Measurements from ENCODE around the gene EPHA10.

EPHA10 gene

DNA sequence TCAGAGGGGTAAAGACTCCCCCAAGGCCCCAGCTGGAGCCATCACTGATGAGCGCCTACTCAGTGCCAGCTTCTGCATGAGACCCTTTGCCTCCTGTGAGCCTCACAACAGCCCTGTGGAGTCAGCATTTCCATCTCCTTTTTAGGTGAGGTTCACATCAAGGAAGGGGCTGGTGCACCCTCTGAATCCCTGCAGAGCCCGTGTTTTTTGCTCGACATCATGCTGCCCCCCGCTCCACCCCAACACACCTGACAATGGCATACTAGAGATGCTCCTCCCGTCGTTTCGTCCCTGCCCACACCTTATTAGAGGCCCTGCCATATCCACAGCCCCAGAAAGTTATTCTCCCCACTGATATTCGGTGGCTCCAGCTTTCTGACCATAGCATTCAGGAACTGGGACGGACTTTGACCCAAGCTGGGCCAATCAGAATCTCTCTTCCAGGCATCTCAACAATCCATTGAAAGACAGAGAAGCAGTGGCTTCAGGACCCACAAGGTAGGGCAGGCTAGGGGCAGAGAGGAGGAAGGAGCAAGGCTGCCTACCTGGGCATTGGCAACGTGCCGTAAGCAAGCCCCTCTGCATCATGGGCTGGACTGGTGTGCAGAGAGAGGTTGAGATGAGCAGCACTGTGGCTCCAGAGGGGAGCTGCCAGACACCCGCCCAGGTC lies 32.7 kb downstream of the EPHA10 start:
- DNase-seq = no peak

DNA sequence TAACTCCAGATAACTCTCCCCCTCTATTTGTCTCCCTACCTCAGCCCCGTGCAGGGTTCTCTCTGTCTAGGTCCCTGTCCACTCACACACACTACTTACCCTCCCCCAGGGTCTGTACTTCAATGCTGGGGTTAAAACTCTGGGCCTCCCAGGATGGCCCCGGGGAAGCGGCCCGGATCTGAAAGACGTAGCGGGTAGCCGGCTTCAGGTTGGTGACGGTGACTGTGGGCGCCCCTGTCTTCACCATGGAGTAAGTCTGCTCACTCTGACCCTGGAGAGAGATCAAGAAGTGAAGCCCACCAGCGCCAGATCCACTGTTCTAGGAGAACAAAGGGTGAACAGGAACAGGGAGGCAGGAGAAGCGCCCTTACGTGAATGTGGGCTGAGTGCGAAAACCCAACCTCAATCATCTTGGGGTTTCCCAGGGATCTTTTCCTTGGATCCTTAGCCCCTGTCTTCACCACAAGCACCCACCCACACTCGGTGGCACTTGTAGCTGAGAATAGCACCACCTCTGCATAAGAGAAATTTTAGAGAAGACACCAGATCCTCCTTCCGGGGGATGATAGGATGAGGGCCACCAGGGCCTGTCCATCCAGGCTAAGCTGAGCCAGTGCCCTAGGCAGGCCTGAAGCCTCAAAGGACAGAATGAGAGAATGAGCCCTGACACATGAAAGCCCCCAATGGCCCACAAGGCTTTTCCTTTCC lies 33.5 kb downstream of the EPHA10 start:
- no peak for DNase-seq

DNA sequence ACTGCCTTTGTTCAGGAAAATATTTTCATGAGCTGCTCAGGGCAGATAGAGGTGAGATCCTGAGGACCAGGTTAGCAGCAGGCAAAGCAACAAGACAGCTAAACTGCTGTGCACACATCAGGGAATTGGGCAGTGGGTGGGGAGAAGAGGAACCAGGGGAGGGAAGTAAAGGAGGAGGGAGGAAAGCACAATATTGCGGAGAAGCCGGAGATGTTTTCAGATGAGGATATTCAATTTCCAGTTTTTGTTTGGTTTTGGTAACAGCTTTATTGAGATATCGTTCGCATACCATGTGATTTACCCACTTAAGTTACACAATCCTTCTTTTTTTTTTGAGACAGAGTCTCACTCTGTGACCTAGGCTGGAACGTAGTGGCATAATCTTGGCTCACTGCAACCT lies 34.5 kb downstream of the EPHA10 start:
- no peak for DNase-seq

DNA sequence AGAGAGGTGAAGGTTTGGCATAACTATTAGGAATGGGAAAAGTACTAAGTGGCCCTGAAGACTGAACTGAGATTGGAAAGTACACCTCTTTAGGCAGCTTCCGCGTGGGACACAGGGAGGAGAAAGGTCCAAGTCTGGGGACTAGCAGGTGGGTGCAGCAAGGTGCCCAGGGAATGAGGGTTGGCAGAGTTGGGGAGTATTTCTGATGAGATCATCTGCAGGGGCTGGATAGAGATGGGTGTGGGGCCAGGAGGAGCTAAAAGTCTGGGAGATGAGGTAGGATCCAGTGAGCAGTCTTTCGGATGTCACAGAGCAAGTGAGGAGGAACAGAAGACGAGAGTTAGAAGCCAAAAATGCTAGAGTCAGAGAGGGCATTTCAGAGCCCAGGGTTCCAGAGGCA lies 36.5 kb downstream of the EPHA10 start:
- no peak for DNase-seq

DNA sequence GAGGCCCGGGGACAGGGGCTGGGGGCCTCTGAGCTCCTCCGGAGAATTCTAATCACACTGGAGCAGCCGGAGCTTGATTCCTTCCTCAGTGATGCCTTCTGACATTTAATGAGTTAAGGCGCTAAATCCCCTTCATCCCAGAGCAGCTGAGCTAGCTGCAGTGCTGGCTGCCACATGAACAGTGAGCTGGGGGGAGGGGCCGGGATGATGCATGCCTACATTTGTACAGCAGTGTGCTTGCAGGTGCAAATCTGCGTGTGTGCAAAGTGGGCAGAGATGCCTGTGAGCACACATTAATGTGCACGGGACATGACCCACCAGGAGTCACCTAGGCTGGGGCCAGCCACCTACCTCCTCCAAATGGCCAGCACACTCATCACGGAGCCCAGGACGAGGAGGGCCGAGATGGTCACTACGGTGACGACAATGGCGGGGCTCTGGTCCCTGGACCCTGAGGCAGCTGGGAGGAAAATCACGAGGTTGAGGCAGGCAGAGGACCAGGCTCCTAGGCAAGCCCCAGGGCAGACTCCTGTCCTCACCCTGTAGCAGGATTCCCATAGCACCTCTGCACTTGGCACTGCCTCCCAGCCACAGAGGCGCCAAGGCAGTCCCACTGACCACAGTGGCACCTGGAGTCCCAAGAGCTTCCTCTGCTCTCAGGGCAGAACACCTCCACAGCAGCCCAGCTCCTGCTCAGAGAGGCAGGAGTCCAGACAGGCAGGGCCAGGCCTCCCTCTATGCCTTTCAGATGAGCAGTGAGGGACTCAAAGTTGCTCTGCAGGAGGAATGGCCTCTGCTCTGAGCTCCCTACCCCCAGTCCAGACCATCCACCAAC lies 38.0 kb downstream of the EPHA10 start:
- DNase-seq = no peak

DNA sequence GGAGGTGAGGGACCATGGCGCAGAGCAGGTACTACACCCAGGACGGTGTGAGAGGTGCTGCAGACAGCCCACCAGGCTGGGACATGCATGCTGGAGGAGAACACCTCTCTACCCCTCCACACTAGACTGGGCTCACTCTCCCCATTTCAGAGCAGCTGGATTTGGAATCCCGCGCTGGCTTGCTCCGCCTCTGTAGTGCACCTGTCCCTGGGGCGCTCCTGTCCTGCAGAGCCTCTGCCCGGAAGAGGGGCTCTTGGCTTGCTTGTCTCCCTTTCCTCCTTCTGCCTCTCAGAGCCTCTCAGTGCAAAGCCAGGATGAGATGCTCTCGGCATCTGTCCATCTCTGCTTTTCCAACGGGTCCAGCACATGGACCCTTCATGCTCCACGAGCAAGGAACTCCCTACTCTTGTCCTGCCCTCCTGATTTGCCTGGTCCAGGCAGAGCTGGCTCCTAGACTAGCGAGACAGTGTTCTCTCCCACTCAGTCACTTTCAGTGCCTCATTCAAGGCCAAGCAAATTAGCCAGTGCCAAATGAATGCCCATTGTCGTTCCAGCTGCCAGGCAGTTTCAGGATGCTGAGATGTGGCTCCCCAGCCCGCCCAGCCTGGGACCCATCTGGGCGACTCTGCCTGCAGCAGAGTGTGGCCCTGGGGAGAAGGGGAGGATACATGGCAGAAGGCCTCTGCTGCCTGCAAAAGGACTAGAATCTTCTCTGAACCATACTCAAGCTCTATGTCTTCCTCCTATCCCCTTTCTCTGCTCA lies 38.9 kb downstream of the EPHA10 start:
- no peak for DNase-seq

DNA sequence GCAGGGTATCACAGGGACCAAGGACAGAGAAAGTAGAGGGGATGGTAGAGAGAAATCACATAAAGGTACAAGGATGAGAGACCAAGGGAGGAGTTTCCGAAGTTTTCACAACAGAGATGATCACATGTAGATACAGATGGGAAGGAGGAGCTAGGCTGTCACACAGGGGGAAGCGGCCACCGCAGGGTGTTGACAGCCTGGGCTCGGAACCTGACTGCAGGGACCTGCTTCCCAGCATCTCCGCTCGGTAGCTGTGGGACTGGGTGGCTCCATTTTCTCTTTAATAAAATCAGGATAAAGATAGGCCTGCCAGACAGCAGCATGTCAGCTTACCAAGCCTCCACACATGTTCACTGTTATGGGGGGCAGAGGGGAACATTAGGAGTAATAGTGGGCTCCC lies 40.3 kb downstream of the EPHA10 start:
- no peak for DNase-seq

DNA sequence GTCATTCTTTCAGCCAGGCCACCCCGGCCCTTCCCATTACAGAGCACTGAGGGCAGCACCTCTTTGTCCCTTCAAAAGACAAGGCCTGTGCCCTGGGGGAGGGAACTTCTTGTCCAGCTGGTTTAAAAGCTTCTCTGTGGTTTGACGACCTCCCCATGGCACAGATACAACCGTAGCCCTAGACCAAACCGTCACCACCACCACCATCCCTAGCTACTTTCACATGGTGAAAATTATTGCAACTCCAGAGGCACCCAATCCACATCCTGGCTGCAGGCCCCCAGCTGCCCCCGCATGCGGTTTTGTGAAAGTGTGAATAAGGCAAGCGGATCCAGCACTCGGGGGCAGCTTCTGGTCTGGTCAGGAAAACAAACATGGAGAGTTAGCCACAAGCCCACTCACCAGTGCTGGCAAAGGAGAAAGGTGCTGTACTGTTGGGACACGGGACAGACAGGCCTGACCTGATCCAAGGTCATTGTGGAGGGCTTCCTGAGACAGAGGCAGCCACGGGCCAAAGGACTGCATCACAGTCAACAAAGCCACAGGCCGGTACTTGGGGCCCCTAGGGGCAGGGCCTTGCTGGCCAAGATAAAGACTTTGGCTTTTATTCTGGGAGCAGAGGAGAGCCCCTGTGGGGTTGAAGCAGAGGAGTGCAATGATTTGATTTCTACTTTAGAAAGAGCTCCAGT lies 41.4 kb downstream of the EPHA10 start:
- no peak for DNase-seq

DNA sequence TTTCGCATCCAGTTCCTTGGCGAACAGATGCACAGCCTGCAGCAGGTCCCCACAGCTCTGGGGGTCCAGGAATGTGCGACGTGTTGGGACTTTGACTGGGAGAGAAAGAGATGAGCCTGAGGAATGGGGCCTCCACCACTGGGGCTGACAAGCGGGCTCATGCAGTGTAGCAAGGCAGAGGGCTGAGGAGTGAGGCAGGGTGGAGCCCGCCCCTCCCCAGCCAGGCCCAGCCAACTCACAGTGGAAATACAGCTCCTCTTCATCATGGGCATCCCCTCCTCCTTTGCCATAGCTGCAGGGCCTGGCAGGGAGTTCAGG lies 41.9 kb downstream of the EPHA10 start:
- no peak for DNase-seq

DNA sequence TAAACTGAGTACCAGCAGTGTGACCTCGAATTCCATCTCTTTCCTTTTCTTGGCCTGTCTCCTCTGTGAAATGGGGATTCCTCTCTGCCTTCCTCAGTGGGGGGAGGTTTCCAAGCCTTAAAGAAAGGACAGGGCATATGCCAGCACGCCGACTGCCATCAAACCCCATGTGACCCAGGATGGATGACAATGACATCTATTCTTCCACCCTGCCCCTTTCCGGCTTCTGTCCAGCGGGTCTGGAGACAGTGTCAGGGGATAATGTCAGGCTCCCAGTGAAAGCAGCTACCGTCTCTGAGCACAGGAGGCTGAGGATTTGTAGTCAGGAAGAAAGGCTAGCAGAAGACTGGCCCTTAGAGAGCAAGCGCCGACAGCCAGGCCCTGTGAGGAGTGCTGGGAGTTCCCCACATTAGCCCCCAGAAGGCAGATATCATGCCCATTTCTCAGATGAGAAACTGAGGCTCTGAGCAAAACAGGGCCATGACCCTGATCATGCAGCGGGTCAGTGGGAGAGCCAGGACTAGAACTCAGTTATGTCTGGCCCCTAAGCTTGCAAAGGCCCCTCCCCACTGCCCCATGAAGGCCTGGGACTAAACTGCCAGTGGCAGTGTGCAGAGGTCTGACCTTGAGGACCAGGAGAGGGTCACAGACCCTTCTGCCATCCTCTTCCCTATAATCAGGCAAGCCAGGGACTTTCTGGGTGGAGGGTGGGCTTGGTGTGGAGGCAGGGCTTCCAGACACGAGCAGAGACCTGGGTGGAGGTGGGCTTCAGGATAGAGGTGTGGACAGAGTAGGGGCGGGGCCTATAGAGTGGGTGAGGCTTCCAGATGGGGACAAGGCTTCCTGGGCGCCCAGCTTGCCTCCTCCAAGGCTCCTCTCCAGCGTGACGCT lies 42.5 kb downstream of the EPHA10 start:
- DNase-seq = no peak

DNA sequence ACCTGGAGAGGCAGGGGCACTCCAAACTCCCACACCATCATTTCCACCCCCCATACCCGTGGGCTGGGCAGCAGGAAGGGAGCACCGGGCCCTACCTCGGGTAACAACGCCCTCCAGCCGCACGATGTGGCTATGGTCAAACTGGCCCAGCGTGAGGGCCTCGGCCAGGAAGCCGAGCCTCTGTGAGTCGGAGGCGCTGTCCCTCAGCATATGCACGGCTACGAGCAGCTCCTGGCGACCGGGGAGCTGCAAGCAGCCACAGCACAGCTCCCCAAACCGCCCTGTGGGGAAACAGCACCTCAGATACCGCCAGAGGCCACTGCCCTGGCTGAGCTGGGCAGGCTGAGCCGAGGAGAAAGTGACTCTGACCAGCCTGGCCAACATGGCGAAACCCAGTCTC lies 43.4 kb downstream of the EPHA10 start:
- no peak for DNase-seq

DNA sequence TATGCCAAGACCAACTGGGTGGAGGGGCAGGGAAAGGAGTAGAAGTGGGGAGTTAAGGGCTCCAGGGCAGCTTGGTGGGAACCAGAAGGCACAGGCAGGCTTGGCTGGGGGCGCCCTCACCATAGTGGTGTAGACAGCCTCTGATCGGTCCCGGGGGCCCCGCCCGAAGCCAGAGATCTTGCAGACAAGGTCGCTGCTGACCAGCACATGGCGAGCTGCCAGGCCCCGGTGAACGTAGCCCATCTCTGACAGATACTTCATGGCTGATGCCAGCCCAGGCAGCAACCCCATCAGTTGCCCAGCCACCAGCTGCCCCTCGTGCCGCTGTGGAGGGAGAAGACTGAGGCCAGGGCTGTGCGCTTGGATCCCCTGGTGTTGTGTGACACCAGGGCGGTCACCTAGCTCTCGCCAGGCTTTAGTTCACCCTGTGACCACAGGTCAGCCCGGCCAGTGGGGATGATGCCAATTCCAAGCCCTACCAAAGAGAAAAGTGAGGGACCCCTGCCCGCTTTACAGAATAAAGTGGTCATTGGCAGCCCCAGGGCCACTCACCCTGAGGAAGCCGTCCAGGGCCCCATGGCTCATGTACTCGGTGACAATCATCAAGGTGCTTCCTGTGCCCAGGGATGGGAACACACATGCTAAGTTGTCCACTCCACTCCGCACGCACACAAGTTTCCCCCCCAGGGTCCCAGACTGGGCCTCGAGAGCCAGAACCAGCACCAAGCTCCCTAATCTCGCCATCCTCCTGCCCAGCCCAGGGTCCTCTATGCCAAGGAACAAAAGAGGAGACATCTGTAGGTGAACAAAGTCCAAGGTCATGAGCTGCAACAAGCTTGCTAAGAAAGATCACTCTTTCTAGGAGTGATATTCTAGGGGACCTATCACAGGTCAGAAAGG lies 44.4 kb downstream of the EPHA10 start:
- no peak for DNase-seq

DNA sequence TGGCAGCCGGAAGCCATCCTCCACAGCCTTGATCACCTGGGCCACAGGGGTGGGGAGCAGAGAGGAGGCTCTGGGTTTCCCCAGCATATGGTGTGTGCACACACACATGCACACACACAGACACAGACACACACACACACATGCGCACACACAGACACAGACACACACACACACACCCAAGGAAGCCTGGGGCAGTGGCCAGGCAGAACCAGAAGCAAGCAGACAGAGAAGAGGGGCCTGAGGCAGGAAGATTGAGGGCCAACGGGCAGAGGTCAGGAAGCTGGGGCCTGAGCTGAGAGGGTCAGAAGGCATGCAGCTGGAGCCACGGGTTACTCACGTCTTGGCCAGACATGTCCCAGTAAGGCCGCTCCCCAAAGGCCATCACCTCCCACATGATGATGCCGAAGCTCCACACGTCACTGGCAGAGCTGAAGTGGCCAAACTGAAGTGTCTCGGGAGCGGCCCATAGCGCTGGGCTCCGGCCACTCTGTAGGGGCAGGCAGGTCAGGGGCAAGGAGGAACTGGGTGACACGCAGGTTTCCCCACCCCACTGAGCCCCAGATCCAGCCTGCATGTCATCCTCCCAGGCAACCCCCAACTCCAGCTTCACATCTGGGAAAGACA lies 45.2 kb downstream of the EPHA10 start:
- DNase-seq = no peak

DNA sequence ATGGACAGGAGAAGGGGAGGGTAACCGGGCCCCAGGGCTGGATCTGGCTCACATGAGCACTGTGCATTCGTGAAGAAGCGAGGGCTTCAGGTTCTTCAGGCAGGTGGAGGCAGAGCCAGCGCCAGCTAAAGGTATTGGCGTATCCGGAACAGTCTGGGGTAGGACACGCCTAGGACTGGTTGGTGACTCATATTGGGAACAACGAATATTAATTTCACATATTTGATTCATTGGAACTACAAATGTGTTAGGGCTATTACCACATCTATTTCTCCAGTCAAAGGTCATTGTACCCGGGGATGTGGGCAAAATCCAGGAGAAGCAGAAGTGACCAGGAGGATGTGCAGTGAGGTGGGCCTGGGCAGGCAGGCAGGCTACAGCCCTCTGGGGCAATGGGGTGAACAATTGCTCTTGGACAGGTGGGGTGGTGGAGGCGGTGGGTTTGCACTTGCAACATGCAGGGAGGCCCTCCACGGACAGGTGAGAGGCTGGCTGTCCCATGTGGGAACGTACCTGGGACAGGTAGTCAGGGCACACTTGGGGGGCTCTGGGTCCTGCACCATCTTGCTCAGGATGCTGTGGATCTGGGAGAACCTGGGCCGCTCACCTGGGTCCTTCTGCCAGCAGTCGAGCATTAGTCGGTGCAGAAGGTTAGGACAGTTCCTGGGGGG lies 45.9 kb downstream of the EPHA10 start:
- DNase-seq = no peak

DNA sequence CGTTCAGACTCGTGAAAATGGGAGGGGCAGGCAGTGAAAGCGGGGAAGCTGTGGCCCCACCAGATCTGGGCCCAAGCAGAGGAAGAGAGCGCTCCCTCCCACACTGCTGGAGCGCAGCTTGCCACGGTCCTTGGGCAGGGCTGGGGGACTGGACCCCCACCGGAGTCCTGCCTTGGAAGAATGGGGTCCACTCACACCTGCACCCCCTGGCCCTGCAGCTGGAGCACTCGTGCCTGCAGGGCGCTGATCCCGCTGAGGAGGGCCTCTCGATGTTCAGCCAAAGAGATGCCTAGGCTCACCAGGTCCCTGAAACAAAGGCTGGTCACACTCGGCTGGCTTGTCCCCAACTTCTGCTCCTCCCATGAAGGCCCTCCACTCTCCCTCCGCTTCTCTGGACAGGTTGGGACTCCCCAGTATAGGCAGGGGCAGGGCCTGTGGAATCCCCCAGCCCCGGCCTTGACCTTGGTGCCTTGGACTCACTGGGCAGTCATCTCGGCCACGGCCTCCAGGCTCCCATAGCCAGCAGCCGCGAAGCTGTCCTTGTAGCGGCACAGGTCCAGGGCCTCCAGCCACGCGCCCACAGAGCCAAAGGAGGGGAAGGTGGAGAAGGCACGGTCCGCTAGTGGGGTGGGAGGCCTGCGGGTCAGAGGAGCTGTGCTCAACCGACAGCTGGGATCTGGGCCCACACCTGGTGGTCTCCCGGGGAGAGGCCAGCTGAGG lies 46.6 kb downstream of the EPHA10 start:
- DNase-seq = no peak

DNA sequence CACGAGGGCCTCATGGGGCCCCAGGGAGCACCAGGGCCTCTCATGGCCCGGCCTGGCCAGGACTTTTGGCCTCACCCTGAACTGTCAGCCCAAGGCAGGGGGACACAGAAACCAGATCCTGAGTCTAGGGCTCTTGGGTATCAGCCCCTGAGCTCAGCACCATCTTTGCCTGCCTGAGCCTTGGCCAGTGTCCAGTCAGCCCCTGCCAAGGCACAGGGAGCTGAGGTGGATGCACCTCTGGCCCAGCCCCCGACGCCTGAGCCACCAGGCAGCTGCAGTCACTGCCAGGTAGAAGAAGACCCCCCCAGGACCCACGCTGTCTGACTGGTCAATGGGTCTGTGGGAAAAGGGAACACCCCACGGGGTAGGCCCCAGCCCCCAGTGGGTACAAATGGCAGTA lies 47.3 kb downstream of the EPHA10 start:
- DNase-seq = no peak

DNA sequence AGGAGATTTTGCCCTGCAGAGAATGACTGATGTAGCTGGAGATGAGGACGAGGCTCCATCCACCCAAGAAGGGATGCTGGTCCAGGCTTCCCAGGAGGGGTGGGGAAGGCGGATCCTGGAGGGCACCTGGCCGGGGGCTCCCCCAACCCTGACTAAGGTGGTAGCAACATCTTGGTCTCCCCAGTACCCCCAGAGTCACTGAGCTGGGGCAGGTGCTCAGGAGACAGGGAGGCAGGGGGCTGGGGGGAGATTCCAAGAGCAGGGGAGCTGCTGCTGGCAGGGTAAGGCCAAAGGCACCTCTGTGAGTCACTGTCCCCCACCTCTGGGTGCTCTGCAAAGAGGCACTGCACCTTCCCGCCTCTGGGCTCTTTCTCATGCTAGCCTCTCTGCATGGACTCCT lies 48.6 kb downstream of the EPHA10 start:
- no peak for DNase-seq

DNA sequence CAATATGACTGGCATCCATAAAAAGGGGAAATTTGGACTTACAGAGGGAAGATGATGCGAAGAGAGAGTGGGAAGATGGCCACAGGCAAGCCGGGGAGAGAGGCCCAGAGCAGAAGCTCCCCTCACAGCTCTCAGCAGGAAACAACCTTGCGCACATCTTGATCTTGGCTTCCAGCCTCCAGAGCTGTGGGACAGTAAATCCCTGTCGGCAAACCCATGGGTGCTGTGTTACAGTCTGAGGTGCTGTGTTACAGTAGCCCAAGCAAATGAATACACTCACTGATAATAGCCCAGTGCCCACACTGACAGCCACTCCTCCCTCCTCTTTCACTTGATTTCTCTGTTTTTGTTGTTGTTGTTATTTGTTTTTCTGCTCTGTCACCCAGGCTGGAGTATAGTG lies 50.2 kb downstream of the EPHA10 start:
- DNase-seq = no peak

DNA sequence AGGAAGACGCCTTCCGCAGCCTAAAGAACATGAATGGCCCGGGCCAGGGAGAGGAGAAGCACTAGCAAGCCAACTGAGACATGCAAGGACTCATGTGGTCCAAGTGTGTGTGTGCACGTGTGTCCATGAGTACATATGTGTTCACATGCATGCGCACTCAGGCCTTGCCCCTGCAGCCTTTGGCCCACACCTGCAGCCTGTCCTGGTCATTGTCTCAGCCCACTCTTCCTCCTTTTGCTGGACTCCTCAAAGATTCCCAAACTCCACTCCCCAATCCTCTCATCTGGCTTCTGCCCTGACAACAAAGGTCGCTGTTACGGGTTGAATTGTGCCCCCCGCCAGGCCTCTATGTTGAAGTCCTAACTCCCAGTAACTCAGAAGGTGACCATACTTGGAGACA lies 50.7 kb downstream of the EPHA10 start:
- DNase-seq = no peak

Data from fibroblast of skin of abdomen (primary cell).